Subcutaneous abdominal adipose tissue (tissue), 5 donors: Measurements from ENCODE around the gene PIAS1.
"Not testable (repeated sequence)": the region's sequence is repeated elsewhere in the genome, so short reads cannot be mapped to it uniquely, and the experiment has no call there.

Experiments used
- H3K27ac ChIP-seq: one replicate; pipeline ENCODE4 v1.7.0; 2013; ENCODE audit warnings: low read depth, mild to moderate bottlenecking, inconsistent platforms, low read length, moderate library complexity
- H3K27me3 ChIP-seq, 5 donors: one replicate each; pipeline ENCODE4 v1.7.0; 2013; ENCODE audit warnings: low read length in 5 of 5, inconsistent platforms in 1 of 5; ENCODE audit not compliant: control insufficient read depth in 5 of 5, insufficient read depth in 4 of 5
- H3K36me3 ChIP-seq, 5 donors: one replicate each; pipeline ENCODE4 v1.7.0; 2013; ENCODE audit warnings: low read length in 5 of 5; ENCODE audit not compliant: control insufficient read depth in 5 of 5, insufficient read depth in 5 of 5
- H3K4me1 ChIP-seq, 5 donors: one replicate each; pipeline ENCODE4 v1.7.0; 2013; ENCODE audit warnings: low read length in 5 of 5, mild to moderate bottlenecking in 3 of 5, moderate library complexity in 1 of 5; ENCODE audit not compliant: control insufficient read depth in 5 of 5, insufficient read depth in 5 of 5
- H3K4me3 ChIP-seq, 5 donors: one replicate each; pipeline ENCODE4 v1.7.0; 2013; ENCODE audit warnings: low read length in 5 of 5, low read depth in 1 of 5
- H3K9ac ChIP-seq, 5 donors: one replicate each; pipeline ENCODE4 v1.7.0; 2013; ENCODE audit warnings: low read length in 5 of 5, mild to moderate bottlenecking in 4 of 5, moderate library complexity in 3 of 5
- H3K9me3 ChIP-seq, 5 donors: one replicate each; pipeline ENCODE4 v1.7.0; 2013; ENCODE audit warnings: low read length in 5 of 5; ENCODE audit not compliant: control insufficient read depth in 5 of 5
- donor health status: healthy.
- donor health status: healthy.
- donor health status: healthy.
- donor health status: healthy.
- donor health status: healthy.

PIAS1 gene

DNA sequence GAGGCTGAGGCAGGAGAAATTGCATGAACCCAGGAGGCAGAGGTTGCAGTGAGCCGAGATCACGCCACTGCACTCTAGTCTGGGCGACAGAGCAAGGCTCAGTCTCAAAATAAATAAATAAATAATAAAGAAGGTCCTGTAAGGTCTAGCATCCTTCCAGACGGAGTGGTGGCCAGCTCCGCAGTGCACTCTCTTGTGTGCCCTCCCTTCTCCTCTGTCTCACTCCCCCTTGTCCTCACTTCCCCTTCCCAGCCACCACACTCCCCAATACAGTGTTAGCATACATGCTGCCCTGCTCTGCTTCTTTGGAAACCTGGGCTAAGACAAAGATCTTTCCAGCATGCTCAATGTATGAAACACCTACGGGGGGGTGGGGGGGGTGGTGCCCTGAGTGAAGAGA, 178.8 kb downstream of the PIAS1 start:
- no peaks in the 10 kb centered on the region for H3K27me3 ChIP-seq
- H3K4me3 ChIP-seq = no peak overlapping the region
- peaks cover 5 to 37% (median 26%) of the 10 kb centered on the region in 5 donors for H3K4me1 ChIP-seq
- no peak overlapping the region for H3K9ac ChIP-seq
- H3K36me3 ChIP-seq = no peaks in the 10 kb centered on the region
- H3K9me3 ChIP-seq = no peaks in the 10 kb centered on the region
- no peak overlapping the region for H3K27ac ChIP-seq

- Histone ChIP-seq H3K36me3 (no peaks in the 10 kb centered on the region), H3K27ac (no peak overlapping the region), H3K27me3 (no peaks in the 10 kb centered on the region), H3K9ac (no peak overlapping the region), H3K9me3 (no peaks in the 10 kb centered on the region), H3K4me3 (no peak overlapping the region), H3K4me1 (peaks cover 0 to 26% (median 16%) of the 10 kb centered on the region in 5 donors)
Measured at GRCh38 chr15:68234060-68234459, 179.9 kb downstream of the PIAS1 start.

- H3K4me3 ChIP-seq, H3K9me3 ChIP-seq, H3K27me3 ChIP-seq, H3K9ac ChIP-seq, H3K27ac ChIP-seq, H3K36me3 ChIP-seq: not testable (repeated sequence)
- H3K4me1 ChIP-seq = peaks cover 0 to 26% (median 16%) of the 10 kb centered on the region in 5 donors
Measured at GRCh38 chr15:68234520-68234919, 180.4 kb downstream of the PIAS1 start.

- Histone ChIP-seq H3K9ac (no peak overlapping the region), H3K36me3 (no peaks in the 10 kb centered on the region), H3K4me3 (no peak overlapping the region), H3K27ac (no peak overlapping the region), H3K27me3 (no peaks in the 10 kb centered on the region), H3K9me3 (no peaks in the 10 kb centered on the region), H3K4me1 (peaks cover 0 to 22% (median 12%) of the 10 kb centered on the region in 5 donors)
Measured at GRCh38 chr15:68235022-68235421, 180.9 kb downstream of the PIAS1 start.

DNA sequence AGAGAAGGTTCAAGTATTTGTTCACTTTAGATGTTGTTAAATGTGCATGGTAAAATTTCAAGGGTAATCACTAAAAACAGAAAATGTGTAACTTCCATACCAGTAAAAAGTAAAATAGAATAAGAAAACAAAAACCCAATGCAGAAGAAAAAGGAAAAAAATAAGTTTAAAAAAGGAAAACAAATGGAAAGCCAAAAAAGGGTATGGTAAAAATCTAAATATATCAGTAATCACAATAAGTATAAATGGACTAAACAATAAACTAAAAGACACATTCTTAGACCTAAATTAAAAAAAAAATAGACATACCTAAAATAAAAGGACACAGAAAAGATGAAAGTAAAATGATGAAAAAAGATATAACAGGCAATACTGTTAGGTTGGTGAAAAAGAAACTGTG, 184.9 kb downstream of the PIAS1 start:
- no peaks in the 10 kb centered on the region for H3K27me3 ChIP-seq
- peaks cover 0 to 6% (median 3%) of the 10 kb centered on the region in 5 donors for H3K4me1 ChIP-seq
- peaks cover 0 to 1% (median 0%) of the 10 kb centered on the region in 5 donors for H3K9me3 ChIP-seq
- H3K36me3 ChIP-seq = no peaks in the 10 kb centered on the region
- no peak overlapping the region for H3K9ac ChIP-seq
- H3K4me3 ChIP-seq = no peak overlapping the region
- no peak overlapping the region for H3K27ac ChIP-seq

GRCh38 chr15:68241088-68241935, 187.2 kb downstream of the PIAS1 start:
- Histone ChIP-seq H3K27me3 (no peaks in the 10 kb centered on the region), H3K4me1 (peaks cover 0 to 6% (median 2%) of the 10 kb centered on the region in 5 donors), H3K27ac (no peak overlapping the region), H3K4me3 (no peak overlapping the region), H3K9ac (no peak overlapping the region), H3K9me3 (peaks cover 2 to 10% (median 5%) of the 10 kb centered on the region in 5 donors), H3K36me3 (no peaks in the 10 kb centered on the region)
